ENCODE data around the gene CCR4.
"Not testable (repeated sequence)": the region's sequence is repeated elsewhere in the genome, so short reads cannot be mapped to it uniquely, and the experiment has no call there.

Gene CCR4

DNA sequence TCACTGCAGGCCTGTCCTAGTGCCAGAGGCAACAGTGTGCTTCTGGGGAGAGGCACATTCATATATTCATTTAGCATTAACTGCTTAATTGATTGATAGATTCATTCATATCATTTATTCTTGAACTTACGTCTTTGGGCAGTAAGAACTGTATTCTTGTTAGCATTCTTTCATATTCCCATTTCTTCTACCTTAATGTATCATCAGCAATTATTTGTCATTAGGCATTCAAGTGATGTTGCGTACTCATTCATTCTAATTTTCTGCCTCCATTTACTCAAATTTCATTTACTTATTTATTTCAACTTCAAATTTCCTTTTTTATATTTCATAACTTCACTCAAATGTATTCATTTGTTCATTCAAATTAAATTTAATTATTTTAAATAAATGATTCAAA is 31.5 kb upstream of the CCR4 start:
- TF ChIP-seq, protein P1, sequence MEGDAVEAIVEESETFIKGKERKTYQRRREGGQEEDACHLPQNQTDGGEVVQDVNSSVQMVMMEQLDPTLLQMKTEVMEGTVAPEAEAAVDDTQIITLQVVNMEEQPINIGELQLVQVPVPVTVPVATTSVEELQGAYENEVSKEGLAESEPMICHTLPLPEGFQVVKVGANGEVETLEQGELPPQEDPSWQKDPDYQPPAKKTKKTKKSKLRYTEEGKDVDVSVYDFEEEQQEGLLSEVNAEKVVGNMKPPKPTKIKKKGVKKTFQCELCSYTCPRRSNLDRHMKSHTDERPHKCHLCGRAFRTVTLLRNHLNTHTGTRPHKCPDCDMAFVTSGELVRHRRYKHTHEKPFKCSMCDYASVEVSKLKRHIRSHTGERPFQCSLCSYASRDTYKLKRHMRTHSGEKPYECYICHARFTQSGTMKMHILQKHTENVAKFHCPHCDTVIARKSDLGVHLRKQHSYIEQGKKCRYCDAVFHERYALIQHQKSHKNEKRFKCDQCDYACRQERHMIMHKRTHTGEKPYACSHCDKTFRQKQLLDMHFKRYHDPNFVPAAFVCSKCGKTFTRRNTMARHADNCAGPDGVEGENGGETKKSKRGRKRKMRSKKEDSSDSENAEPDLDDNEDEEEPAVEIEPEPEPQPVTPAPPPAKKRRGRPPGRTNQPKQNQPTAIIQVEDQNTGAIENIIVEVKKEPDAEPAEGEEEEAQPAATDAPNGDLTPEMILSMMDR (IDR thresholded peaks at IDR 0.05; ENCODE audit: extremely low read depth, missing control alignments): no peak
- no peak for DNase-seq (ENCODE audit: low spot score)

DNA sequence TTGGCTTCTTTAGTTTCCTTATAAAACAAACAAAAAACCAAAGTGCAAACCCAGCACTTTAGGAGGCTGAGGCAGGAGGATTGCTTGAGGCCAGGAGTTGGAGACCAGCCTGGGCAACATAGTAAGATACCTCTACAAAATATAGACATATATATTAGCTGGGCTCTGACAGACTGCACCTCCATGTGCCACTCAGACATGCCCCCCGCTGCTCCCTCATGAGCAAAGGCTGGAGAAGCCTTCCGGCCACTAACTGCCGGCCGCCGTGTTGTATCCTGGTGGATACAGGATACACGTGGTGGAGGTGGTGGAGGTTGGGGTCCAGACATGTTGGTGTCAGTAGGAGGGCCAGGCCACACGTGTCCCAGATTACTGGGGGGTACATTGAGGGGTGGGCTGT is 29.4 kb upstream of the CCR4 start:
- TF ChIP-seq, protein P1 (IDR thresholded peaks at IDR 0.05; ENCODE audit: extremely low read depth, missing control alignments): no peak
- no peak for DNase-seq (ENCODE audit: low spot score)

DNA sequence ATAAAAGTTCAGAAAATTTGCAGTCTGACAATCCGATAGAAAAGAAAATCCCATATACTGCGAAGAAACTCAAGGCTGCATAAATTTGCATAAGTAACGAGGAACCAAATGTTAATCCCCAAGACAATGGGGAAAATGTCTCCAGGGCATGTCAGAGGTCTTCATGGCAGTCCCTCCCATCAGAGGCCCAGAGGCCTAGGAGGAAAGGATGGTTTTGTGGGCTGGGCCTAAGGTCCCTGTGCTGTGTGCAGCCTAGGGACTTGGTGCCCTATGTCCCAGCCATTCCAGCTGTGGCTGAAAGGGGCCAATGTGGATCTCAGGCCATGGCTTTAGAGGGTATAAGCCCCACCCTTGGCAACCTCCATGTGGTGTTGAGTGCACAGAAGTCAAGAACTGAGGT is 21.3 kb upstream of the CCR4 start:
- DNase-seq (ENCODE audit: low spot score): no peak
- TF ChIP-seq, protein P1 (IDR thresholded peaks at IDR 0.05; ENCODE audit: extremely low read depth, missing control alignments): no peak

DNA sequence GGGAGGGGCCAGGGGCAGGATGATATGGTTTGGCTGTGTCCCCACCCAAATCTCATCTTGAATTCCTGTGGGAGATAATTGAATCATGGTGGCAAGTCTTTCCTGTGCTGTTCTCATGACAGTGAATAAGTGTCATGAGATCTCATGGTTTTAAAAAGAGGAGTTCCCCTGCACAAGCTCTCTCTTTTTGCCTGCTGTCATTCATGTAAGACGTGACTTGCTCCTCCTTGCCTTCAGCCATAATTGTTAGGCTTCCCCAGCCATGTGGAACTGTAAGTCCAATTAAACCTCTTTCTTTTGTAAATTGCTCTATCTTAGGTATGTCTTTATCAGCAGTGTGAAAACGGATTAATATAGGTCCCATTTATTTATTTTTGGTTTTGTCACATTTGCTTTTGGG is 20.2 kb upstream of the CCR4 start:
- not testable (repeated sequence) for DNase-seq (ENCODE audit: low spot score)

DNA sequence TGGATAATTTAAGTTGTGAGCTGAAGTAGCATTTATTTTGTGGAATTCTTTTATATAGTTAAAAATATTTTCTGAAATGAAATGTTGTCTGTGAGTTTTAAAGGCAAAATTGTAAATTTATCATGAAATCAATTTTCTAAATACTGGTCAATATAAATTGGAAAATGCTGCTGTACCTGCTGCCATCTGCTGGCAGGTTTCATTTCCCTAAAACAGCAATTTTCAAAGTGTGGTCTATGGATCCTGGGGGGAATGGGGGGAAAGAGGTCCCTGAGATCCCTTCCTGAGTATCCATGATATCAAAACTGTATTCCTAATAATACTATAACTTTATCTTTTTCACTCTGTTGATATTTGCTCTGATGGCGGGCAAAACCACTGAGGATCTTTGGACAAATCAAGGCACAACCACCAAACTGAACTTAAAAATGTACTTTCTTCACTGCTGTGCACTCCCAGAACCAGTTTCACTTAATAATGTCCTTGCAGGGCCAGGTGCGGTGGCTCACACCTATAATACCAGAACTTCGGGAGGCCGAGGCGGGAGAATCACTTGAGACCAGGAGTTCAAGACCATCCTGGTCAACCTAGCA is 17.2 kb upstream of the CCR4 start:
- DNase-seq (ENCODE audit: low spot score): peak; percentile 44
- TF ChIP-seq, protein P1 (IDR thresholded peaks at IDR 0.05; ENCODE audit: extremely low read depth, missing control alignments): peak; percentile 32

DNA sequence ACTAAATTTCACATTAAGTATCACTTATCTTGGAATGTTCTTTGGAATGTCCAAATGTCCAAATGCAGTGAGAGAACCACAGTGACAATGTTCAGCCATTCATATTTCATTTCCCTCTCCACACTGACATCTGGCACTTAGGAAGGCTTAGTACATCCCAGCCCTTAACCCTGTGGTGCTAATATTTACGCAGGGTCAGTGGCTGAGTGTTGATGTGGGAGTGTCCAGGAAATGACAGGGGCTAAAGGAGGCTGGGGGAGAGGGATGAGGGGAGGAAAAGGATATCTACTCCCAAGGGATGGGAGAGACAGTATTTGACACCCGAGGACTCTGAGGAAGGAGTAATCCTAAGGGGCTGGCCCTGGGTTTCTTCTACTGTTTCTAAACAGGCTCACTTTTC is 14.1 kb upstream of the CCR4 start:
- DNase-seq (ENCODE audit: low spot score): no peak
- TF ChIP-seq, protein P1 (IDR thresholded peaks at IDR 0.05; ENCODE audit: extremely low read depth, missing control alignments): no peak

DNA sequence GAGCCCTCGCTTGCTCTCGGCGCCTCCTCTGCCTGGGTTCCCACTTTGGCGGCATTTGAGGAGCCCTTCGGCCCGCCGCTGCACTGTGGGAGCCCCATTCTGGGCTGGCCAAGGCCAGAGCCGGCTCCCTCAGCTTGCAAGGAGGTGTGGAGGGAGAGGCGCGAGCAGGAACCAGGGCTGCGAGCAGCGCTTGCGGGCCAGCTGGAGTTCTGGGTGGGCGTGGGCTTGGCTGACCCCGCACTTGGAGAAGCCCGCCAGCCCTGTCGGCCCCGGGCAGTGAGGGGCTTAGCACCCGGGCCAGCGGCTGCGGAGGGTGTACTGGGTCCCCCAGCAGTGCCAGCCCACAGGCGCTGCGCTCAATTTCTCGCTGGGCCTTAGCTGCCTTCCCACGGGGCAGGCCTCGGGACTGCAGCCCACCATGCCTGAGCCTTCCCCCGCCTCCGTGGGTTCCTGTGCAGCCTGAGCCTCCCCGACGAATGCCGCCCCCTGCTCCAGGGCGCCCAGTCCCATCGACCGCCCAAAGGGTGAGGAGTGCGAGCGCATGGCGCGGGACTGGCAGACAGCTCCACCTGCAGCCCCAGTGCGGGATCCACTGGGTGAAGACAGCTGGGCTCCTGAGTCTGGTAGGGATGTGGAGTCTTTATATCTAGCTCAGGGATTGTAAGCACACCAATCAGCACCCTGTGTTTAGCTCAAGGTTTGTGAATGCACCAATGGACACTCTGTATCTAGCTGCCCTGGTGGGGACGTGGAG is 11.7 kb upstream of the CCR4 start:
- not testable (repeated sequence) for DNase-seq (ENCODE audit: low spot score)

DNA sequence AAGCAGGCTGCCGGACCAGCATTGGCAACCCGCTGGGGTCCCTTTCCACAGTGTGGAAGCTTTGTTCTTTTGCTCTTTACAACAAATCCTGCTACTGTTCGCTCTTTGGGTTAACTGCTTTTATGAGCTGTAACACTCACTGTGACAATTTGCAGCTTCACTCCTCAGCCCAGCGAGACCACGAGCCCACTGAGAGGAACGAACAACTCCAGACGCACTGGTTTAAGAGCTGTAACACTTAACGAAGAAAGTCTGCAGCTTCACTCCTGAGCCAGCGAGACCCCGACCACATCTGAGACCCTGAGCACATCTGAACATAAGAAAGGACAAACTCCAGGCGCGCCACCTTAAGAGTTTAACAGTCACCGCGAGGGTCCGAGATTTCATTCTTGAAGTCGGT is 10.7 kb upstream of the CCR4 start:
- TF ChIP-seq, protein P1 (IDR thresholded peaks at IDR 0.05; ENCODE audit: extremely low read depth, missing control alignments): no peak
- no peak for DNase-seq (ENCODE audit: low spot score)

Data from GM20000 (cell line).